ENCODE data around the gene PTPRG. TPM values are rescaled to one million over a fixed set of nuclear protein-coding genes. Genes with fewer than 3 reads are reported as not detected.

The PTPRG gene
- total and polyA plus RNA-seq, 2 of the 13 experiments (the other 11 are each of a cell fraction or from before 2014, with no cell fraction given), result 8.0 to 25.3 TPM

- no peak overlapping the region for H3K4me3 ChIP-seq (replicated peaks in 1 of 3; ENCODE audit: insufficient read depth in 1 of 3, low read depth in 2 of 3, low read length in 3 of 3)
- no peaks in the 10 kb centered on the region for H4K20me1 ChIP-seq (ENCODE audit: insufficient read depth, low read length)
- H3K27me3 ChIP-seq (ENCODE audit: control insufficient read depth in 1 of 2, insufficient read depth in 2 of 2, low read length in 2 of 2), result no peaks in the 10 kb centered on the region
- ATAC-seq (no peak), DNase-seq (ENCODE audit: low spot score) (no peak), FAIRE-seq (no peak)
- 98% methylated on average over 4 of the region's 4 CpGs for WGBS (ENCODE audit: low lambda C conversion rate)
- H3K27ac ChIP-seq (ENCODE audit: extremely low read length, insufficient read depth, low read length), result no peak overlapping the region
- no peak for TF ChIP-seq CHD2 (IDR thresholded peaks at IDR 0.05; ENCODE audit: low read depth, low read length)
- no peak for TF ChIP-seq PCBP2 (optimal IDR thresholded peaks at IDR 0.05; ENCODE audit: low read depth, low read length, poor library complexity, severe bottlenecking)
- H3K9me3 ChIP-seq (ENCODE audit: low read length), result no peaks in the 10 kb centered on the region
- H3K9ac ChIP-seq (ENCODE audit: insufficient read depth, low read depth, low read length), result no peak overlapping the region
- H3K4me2 ChIP-seq (ENCODE audit: low read depth, low read length), result no peak overlapping the region
- in situ Hi-C loops (cut with HindIII; ENCODE audit: extremely low pct_ligation_motif_present, low pct_unique_long_range_greater_than_20kb) (no loop called here), intact Hi-C loops (cut with micrococcal nuclease; ENCODE audit: unreplicated experiment) (no loop called here)
- no peaks in the 10 kb centered on the region; a peak in 1 of 5 replicates for H3K36me3 ChIP-seq (replicated peaks in 1 of 2; ENCODE audit: control insufficient read depth in 1 of 2, insufficient read depth in 2 of 2, low read length in 2 of 2)
- H3K79me2 ChIP-seq (ENCODE audit: insufficient read depth, low read length), result peaks cover 7% of the 10 kb centered on the region
- no TSS peak for BruUV-seq (replicated peaks)
- no peaks in the 10 kb centered on the region for H3K4me1 ChIP-seq (ENCODE audit: insufficient read depth, low read length)
- CTCF ChIA-PET (ENCODE audit: low intra/inter-chr PET ratio, low total read pairs), result no interaction called here
- POLR2A ChIA-PET, result no interaction called here
- H2AFZ ChIP-seq (ENCODE audit: low read length), result no peak overlapping the region
Observed at GRCh38 chr3:61679026-61679425, 117.7 kb downstream of the PTPRG start.

DNA sequence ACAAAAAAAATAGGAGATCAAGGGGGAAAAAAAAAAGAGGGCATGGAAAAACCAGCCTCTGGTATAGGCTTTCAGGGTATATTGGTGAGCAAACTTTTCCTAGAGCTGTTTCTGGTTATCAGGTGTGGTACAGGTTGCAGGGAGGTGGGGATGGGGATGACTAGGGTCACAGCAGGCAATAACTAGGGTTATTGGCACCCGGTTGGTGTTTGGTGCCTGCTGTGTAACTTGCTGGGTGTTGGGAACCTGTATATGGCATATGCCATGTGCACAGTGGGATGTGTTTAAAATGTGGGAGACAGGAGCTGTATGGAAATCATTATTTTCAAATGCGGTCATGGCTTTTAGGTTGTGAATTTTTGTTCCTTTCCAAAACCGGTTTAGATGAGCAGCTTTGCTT, 119.2 kb downstream of the PTPRG start:
- FAIRE-seq, result no peak
- Histone ChIP-seq H3K9ac (ENCODE audit: insufficient read depth, low read depth, low read length) (no peak overlapping the region), H3K36me3 (replicated peaks in 1 of 2; ENCODE audit: control insufficient read depth in 1 of 2, insufficient read depth in 2 of 2, low read length in 2 of 2) (no peaks in the 10 kb centered on the region; a peak in 1 of 5 replicates), H3K9me3 (ENCODE audit: low read length) (no peaks in the 10 kb centered on the region), H4K20me1 (ENCODE audit: insufficient read depth, low read length) (no peaks in the 10 kb centered on the region), H3K4me2 (ENCODE audit: low read depth, low read length) (no peak overlapping the region), H3K4me3 (replicated peaks in 1 of 3; ENCODE audit: insufficient read depth in 1 of 3, low read depth in 2 of 3, low read length in 3 of 3) (no peak overlapping the region), H3K4me1 (ENCODE audit: insufficient read depth, low read length) (peaks cover under 1% of the 10 kb centered on the region; the same call in 1 of the 2 replicates), H3K27me3 (ENCODE audit: control insufficient read depth in 1 of 2, insufficient read depth in 2 of 2, low read length in 2 of 2) (no peaks in the 10 kb centered on the region), H3K79me2 (ENCODE audit: insufficient read depth, low read length) (peaks cover 12% of the 10 kb centered on the region), H2AFZ (ENCODE audit: low read length) (no peak overlapping the region), H3K27ac (ENCODE audit: extremely low read length, insufficient read depth, low read length) (no peak overlapping the region)
- POLR2A ChIA-PET, result no interaction called here
- TF ChIP-seq SUZ12 (IDR thresholded peaks at IDR 0.05; ENCODE audit: low read depth, low read length), result no peak
- TF ChIP-seq, protein P1, sequence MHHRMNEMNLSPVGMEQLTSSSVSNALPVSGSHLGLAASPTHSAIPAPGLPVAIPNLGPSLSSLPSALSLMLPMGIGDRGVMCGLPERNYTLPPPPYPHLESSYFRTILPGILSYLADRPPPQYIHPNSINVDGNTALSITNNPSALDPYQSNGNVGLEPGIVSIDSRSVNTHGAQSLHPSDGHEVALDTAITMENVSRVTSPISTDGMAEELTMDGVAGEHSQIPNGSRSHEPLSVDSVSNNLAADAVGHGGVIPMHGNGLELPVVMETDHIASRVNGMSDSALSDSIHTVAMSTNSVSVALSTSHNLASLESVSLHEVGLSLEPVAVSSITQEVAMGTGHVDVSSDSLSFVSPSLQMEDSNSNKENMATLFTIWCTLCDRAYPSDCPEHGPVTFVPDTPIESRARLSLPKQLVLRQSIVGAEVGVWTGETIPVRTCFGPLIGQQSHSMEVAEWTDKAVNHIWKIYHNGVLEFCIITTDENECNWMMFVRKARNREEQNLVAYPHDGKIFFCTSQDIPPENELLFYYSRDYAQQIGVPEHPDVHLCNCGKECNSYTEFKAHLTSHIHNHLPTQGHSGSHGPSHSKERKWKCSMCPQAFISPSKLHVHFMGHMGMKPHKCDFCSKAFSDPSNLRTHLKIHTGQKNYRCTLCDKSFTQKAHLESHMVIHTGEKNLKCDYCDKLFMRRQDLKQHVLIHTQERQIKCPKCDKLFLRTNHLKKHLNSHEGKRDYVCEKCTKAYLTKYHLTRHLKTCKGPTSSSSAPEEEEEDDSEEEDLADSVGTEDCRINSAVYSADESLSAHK (CRISPR knock-in tag; IDR thresholded peaks at IDR 0.05; ENCODE audit: borderline replicate concordance), result no peak
- TF ChIP-seq AKNA (CRISPR knock-in tag; IDR thresholded peaks at IDR 0.05; ENCODE audit: borderline replicate concordance), result no peak
- TF ChIP-seq ERF (CRISPR knock-in tag; IDR thresholded peaks at IDR 0.05), result no peak
- TF ChIP-seq ZNF513 (CRISPR knock-in tag; conservative IDR thresholded peaks at IDR 0.05), result no peak
- no peak for ATAC-seq
- CTCF ChIA-PET (ENCODE audit: low intra/inter-chr PET ratio, low total read pairs), result no interaction called here
- no peak for DNase-seq (ENCODE audit: low spot score)
- BruUV-seq (replicated peaks), result no TSS peak
- WGBS (ENCODE audit: low lambda C conversion rate), result 98% methylated on average over 3 of the region's 3 CpGs
- in situ Hi-C loops (cut with HindIII; ENCODE audit: extremely low pct_ligation_motif_present, low pct_unique_long_range_greater_than_20kb) (no loop called here), intact Hi-C loops (cut with micrococcal nuclease; ENCODE audit: unreplicated experiment) (no loop called here)

All from HepG2 (cell line).